GM18909 (cell line): Measurements from ENCODE around the gene RANBP9.
A peak's percentile ranks its signal among the peaks of the same experiment; 100 is the strongest.

Source experiments
- ATAC-seq: cut with Tn5 transposase; IDR thresholded peaks from one replicate; pipeline ENCODE4 v1.9.1; 2021; ENCODE audit warnings: mild to moderate bottlenecking; ENCODE audit not compliant: unreplicated experiment, poor library complexity

The RANBP9 gene

GRCh38 chr6:13660893-13661292 is 50.7 kb downstream of the RANBP9 start:
- ATAC-seq, result no peak

GRCh38 chr6:13660273-13660672 is 51.4 kb downstream of the RANBP9 start:
- ATAC-seq, result no peak

GRCh38 chr6:13655700-13656099 is 55.9 kb downstream of the RANBP9 start:
- ATAC-seq, result no peak

GRCh38 chr6:13654496-13654895 is 57.1 kb downstream of the RANBP9 start:
- no peak for ATAC-seq

GRCh38 chr6:13653296-13653695 is 58.3 kb downstream of the RANBP9 start:
- ATAC-seq, result no peak

- ATAC-seq, result no peak
Measured at GRCh38 chr6:13649393-13649792, 62.2 kb downstream of the RANBP9 start.

- no peak for ATAC-seq
Measured at GRCh38 chr6:13648850-13649249, 62.8 kb downstream of the RANBP9 start.

- ATAC-seq, result no peak
Measured at GRCh38 chr6:13643125-13643524, 68.5 kb downstream of the RANBP9 start.

GRCh38 chr6:13641315-13641714 is 70.3 kb downstream of the RANBP9 start:
- ATAC-seq, result no peak

- ATAC-seq, result no peak
Measured at GRCh38 chr6:13638626-13639025, 73.0 kb downstream of the RANBP9 start.

GRCh38 chr6:13638014-13638413 is 73.6 kb downstream of the RANBP9 start:
- no peak for ATAC-seq

GRCh38 chr6:13635948-13636658 is 75.5 kb downstream of the RANBP9 start:
- ATAC-seq, result no peak

GRCh38 chr6:13633343-13633742 is 78.3 kb downstream of the RANBP9 start:
- ATAC-seq, result no peak

GRCh38 chr6:13630499-13630898 is 81.1 kb downstream of the RANBP9 start:
- ATAC-seq, result no peak

- no peak for ATAC-seq
Measured at GRCh38 chr6:13629459-13630116, 82.0 kb downstream of the RANBP9 start.

GRCh38 chr6:13624871-13625288 is 86.8 kb downstream of the RANBP9 start:
- peak; percentile 56 for ATAC-seq

GRCh38 chr6:13617066-13617465 is 94.6 kb downstream of the RANBP9 start:
- ATAC-seq, result no peak

- no peak for ATAC-seq
Measured at GRCh38 chr6:13615792-13616120, 95.9 kb downstream of the RANBP9 start.

GRCh38 chr6:13614926-13615791 is 96.5 kb downstream of the RANBP9 start, which contains the start of gene NOL7:
Gene NOL7 (plus strand): TSS chr6:13615335. CDS start chr6:13615359, 24 bp downstream.
- ATAC-seq, result peak; percentile 93

GRCh38 chr6:13614126-13614925 is 97.3 kb downstream of the RANBP9 start:
- peak; percentile 29 for ATAC-seq
